ENCODE data around the gene BRMS1. TPM values are rescaled to one million over a fixed set of nuclear protein-coding genes. Genes with fewer than 3 reads are reported as not detected.

Gene BRMS1
- total RNA-seq, 1 experiment from 2014 or later, result 80.5 TPM

- H3K27me3 ChIP-seq (ENCODE audit: control insufficient read depth, insufficient read depth, low read length), result no peaks in the 10 kb centered on the region
- H3K36me3 ChIP-seq (ENCODE audit: control insufficient read depth, insufficient read depth, low read length), result no peaks in the 10 kb centered on the region
- no peak overlapping the region for H3K4me3 ChIP-seq (ENCODE audit: low read depth in 2 of 2, low read length in 2 of 2)
- intact Hi-C loops (cut with micrococcal nuclease; ENCODE audit: unreplicated experiment), result no loop called here
- ChIA-PET POLR2A (interaction anchor here (0.7 kb wide), 1 partner anchor 103 kb away, joined by 3 read pairs; the partner anchor contains the start of gene PELI3), CTCF (interaction anchor here (0.5 to 1.7 kb wide), 8 partner anchors 21 to 923 kb away, joined by 3 to 6 read pairs (median 3); partner anchors contain the start of gene SF3B2)
- no TSS peak for BruUV-seq (replicated peaks)
- ATAC-seq (peak; percentile 6; the same call in 1 of the 2 replicates), DNase-seq (ENCODE audit: low read depth, low spot score) (no peak)
- TF ChIP-seq SIN3A (IDR thresholded peaks at IDR 0.05; ENCODE audit: borderline replicate concordance, insufficient read depth, low read depth, low read length) (no peak), CTCF (IDR thresholded peaks at IDR 0.05) (no peak), POLR2AphosphoS5 (IDR thresholded peaks at IDR 0.05; ENCODE audit: low read depth, low read length) (0 out of 2 replicates have a peak, but pooled peaks have one; percentile 10), TCF7L2 (IDR thresholded peaks at IDR 0.05; ENCODE audit: low read depth, low read length) (no peak)
- TF ChIP-seq, protein P1, sequence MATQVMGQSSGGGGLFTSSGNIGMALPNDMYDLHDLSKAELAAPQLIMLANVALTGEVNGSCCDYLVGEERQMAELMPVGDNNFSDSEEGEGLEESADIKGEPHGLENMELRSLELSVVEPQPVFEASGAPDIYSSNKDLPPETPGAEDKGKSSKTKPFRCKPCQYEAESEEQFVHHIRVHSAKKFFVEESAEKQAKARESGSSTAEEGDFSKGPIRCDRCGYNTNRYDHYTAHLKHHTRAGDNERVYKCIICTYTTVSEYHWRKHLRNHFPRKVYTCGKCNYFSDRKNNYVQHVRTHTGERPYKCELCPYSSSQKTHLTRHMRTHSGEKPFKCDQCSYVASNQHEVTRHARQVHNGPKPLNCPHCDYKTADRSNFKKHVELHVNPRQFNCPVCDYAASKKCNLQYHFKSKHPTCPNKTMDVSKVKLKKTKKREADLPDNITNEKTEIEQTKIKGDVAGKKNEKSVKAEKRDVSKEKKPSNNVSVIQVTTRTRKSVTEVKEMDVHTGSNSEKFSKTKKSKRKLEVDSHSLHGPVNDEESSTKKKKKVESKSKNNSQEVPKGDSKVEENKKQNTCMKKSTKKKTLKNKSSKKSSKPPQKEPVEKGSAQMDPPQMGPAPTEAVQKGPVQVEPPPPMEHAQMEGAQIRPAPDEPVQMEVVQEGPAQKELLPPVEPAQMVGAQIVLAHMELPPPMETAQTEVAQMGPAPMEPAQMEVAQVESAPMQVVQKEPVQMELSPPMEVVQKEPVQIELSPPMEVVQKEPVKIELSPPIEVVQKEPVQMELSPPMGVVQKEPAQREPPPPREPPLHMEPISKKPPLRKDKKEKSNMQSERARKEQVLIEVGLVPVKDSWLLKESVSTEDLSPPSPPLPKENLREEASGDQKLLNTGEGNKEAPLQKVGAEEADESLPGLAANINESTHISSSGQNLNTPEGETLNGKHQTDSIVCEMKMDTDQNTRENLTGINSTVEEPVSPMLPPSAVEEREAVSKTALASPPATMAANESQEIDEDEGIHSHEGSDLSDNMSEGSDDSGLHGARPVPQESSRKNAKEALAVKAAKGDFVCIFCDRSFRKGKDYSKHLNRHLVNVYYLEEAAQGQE (IDR thresholded peaks at IDR 0.05; ENCODE audit: insufficient read depth in 1 of 2, low read depth in 2 of 2, low read length in 1 of 2), result no peak
- H3K9me3 ChIP-seq (ENCODE audit: control insufficient read depth, insufficient read depth, low read depth, low read length), result no peaks in the 10 kb centered on the region
- H3K27ac ChIP-seq (ENCODE audit: low read length), result no peak overlapping the region
- H3K4me1 ChIP-seq (ENCODE audit: control insufficient read depth, insufficient read depth, low read length), result peaks cover 8% of the 10 kb centered on the region
- in situ Hi-C loops (cut with HindIII; ENCODE audit: low pct_unique_long_range_greater_than_20kb, low sequenced_read_pairs), result no loop called here
Measured at GRCh38 chr11:66363187-66363601, 18.3 kb upstream of the BRMS1 start.

GRCh38 chr11:66362481-66363147, 17.7 kb upstream of the BRMS1 start:
- no peak for DNase-seq (ENCODE audit: low read depth, low spot score)
- no peaks in the 10 kb centered on the region for H3K27me3 ChIP-seq (ENCODE audit: control insufficient read depth, insufficient read depth, low read length)
- peaks cover 8% of the 10 kb centered on the region for H3K4me1 ChIP-seq (ENCODE audit: control insufficient read depth, insufficient read depth, low read length)
- no peak overlapping the region for H3K27ac ChIP-seq (ENCODE audit: low read length)
- intact Hi-C loops (cut with micrococcal nuclease; ENCODE audit: unreplicated experiment), result no loop called here
- H3K9me3 ChIP-seq (ENCODE audit: control insufficient read depth, insufficient read depth, low read depth, low read length), result no peaks in the 10 kb centered on the region
- BruUV-seq (replicated peaks), result no TSS peak
- ChIA-PET CTCF (interaction anchor here (0.6 to 1.7 kb wide), 5 partner anchors 20 to 311 kb away, joined by 3 to 6 read pairs (median 4); partner anchors contain the start of gene SF3B2), POLR2A (interaction anchor here (0.7 kb wide), 1 partner anchor 104 kb away, joined by 3 read pairs; the partner anchor contains the start of gene PELI3)
- H3K36me3 ChIP-seq (ENCODE audit: control insufficient read depth, insufficient read depth, low read length), result no peaks in the 10 kb centered on the region
- H3K4me3 ChIP-seq (ENCODE audit: low read depth in 2 of 2, low read length in 2 of 2), result no peak overlapping the region
- in situ Hi-C loops (cut with HindIII; ENCODE audit: low pct_unique_long_range_greater_than_20kb, low sequenced_read_pairs), result no loop called here
- no peak for TF ChIP-seq CTCF (IDR thresholded peaks at IDR 0.05)
- TF ChIP-seq POLR2AphosphoS5 (IDR thresholded peaks at IDR 0.05; ENCODE audit: low read depth, low read length), result peak; percentile 41; the same call in 1 of the 2 replicates
- no peak for ATAC-seq
